PC-9 (cell line): ENCODE measurements around the gene PDE4D.
A peak's percentile ranks its signal among the peaks of the same experiment; 100 is the strongest.

Experiments
- CTCF ChIP-seq: fragments of 200-600 bp; sonication (generic); conservative IDR thresholded peaks from 2 replicates; pipeline ENCODE4 v1.6.1; 2017; ENCODE audit warnings: mixed run types, antibody characterized with exemption, mild to moderate bottlenecking, moderate library complexity
- EZH2 ChIP-seq: fragments of 200-600 bp; sonication (generic); IDR thresholded peaks from 2 replicates; pipeline ENCODE4 v1.8.0; 2017; ENCODE audit warnings: antibody characterized with exemption, low read depth

- TF ChIP-seq CTCF (peak; percentile 82), EZH2 (no peak)
Measured at GRCh38 chr5:59506285-59506877, 387.1 kb downstream of the PDE4D start.
